Bone marrow (tissue), 2 donors: ENCODE results near the gene CUX1.

ENCODE experiments used
- DNase-seq, 2 donors: peaks; one replicate each; lab custom pipeline; 2025; lab: John Stamatoyannopoulos, UW

The CUX1 gene

GRCh38 chr7:101957744-101958525, 140.5 kb downstream of the CUX1 start:
- DNase-seq: no peak

DNA sequence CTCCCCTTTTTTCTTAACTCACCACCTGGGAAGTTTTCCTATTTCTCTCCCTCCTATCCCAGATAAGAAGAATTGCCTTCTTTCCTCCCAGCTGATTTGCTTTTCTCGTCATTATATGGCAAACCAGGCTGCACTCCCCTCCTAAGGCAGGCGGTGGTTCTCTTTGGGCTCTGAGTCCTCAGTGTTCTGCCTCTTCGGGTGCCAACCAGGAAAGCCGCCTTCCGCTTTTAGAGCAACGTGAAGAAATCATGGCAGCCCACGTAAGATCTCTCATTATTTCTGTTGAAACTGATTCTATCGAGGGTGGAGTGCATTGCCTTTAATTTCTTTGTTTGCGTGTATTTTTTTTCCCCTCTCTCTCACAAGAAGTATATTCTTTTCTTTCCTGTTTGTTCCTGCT, 141.9 kb downstream of the CUX1 start:
- DNase-seq: no peak

GRCh38 chr7:101959829-101960228, 142.4 kb downstream of the CUX1 start:
- DNase-seq: no peak

- no peak for DNase-seq
Observed at GRCh38 chr7:101960323-101960722, 142.9 kb downstream of the CUX1 start.

GRCh38 chr7:101960985-101961708, 143.7 kb downstream of the CUX1 start:
- no peak for DNase-seq

DNA sequence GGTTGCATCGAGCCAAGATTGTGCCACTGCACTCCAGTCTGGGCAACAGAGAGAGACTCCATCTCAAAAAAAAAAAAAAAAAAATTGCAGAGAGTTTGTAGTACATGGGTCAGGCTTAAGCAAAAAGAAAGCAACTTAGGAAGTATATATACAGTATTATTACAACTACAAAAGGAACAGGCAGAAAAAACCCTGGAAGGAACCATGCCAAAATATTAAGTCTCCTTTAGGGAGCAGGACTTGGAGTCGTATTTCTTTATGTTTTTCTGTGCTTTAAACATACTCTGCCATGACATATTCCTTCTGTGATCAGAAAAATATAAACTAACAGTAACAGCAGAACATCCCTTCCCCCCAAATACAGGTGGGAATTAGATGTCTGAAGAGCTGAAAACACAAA, 144.4 kb downstream of the CUX1 start:
- no peak for DNase-seq

DNA sequence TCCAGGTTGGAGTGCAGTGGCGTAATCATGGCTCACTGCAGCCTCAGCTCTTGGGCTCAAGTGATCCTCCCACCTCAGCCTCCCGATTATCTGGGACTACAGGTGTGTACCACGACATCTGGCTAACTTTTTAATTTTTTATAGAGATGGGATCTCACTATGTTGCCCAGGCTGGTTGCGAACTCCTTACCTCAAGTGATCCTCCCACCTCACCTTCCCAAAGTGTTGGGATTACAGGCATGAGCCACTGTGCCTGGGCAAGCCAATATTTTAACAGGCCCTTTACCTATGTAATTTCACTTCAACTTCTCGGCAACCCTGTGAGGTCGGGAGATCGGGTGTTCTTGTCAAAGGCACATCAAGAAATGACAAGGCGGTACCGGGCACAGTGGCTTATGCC, 146.3 kb downstream of the CUX1 start:
- no peak for DNase-seq

DNA sequence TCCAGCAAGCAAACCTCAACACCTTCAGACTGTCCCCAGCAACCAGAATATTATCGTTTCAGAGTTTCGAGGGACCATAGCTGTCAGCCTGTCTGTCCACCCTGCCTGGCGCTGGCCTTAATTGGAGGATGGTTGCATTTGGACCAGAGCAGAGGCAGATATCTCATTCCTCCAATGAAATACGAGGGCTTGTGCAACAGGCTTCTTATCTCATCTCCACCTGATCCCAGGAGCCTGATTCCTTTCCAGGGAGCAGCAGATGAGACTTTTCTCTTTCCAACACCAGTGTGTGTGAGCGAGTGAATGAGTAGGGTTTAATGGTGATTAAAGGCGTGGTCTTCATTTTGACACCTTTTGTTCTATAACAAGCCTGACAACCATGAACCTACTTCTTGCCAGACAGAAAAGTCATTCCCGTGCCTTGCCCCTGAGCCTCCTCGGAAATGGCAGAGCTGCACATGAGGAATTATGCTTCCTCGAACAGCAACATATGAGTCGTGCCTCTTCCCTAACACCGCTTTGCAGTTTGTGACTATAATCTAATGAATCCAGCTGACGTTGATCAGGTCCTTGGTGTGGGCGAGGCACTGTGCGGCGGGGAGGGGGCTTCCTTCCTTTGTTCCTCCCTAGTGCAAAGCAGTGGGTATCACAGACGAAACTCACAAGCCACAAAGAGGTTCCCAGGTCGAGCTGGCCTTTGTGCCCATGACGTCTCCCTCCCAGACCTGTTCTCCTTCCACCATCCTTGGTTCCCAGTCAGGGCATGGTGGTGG, 147.4 kb downstream of the CUX1 start:
- DNase-seq: no peak

DNA sequence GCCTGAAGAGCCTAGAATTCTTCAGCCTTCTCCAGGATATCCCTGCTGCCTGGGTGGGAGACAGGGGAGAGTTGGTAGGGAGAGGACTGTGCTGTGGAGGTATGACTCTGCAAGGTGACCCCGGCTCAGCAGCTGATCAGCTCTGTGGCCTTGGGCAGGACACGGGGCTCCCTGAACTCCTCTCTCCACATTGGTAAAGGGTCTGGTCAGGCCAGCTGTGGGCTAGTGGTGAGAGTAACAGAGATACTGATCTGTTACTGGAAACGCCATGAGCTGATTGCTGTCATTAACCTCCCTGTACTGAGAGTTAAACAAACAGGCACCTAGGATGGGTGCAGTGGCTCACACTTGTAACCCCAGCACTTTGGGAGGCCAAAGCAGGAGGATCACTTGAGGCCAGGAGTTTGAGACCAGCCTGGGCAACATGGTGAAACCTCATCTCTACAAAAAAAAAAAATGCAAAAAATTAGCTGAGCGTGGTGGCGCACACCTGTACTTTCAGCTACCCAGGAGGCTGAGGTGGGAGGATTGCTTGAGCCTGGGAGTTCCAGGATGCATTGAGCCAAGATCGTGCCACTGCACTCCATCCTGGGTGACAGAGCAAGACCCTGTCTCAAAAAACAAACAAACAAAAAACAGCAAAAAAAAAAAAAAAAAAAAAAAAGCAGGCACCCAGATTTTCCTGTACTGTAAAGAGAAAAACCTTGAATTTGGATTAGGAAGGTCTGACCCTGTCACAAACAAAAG, 151.5 kb downstream of the CUX1 start:
- no peak for DNase-seq

DNA sequence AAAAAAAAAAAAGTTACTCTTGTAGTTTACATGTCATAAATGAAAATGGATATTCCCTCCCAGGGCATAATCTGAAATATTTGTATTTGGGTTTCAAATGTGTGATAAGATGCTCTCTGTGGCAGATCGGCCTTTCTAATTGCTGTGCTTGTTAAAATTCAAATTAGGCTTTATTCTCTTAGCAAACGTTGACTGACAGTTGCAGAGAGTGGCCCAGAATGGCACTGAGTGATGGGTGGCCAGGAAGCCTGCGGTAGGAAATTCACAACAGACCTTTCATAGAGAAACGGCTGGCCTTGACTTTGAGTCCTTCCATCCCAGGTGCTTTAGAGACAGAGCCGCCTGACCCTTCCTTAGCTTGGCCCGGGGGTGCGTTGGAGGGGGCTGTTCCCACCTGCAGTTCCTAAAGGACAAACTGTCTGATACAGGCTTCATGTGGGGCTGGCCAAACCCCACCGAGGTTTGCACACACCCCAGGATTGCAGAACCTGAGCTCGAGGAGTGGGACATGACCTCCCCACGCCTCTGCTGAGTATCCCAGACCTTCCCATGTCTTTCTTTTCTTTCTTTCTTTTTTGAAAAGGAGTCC, 152.7 kb downstream of the CUX1 start:
- no peak for DNase-seq

GRCh38 chr7:101970801-101971200, 153.4 kb downstream of the CUX1 start:
- no peak for DNase-seq

- DNase-seq: no peak
Observed at GRCh38 chr7:101971457-101971856, 154.0 kb downstream of the CUX1 start.

DNA sequence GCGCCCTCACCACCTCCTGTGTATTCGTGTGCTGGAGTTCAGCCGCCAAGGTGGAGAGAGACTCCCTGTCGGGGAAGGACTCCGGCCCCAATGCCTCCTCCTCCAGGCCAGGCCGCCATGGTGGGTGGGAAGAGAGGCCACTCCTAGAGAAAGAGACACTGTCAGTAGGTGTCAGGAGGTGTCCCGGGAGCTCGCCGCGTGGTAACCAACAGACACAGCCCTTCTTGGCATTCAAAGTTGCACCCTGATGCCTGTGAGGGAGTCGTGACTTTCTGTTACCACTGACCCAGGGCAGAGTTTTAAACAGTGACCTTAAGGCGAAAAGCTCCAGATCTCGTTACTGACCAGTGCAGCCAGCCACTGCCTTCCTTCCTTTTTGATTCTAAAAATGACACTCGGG, 155.2 kb downstream of the CUX1 start:
- no peak for DNase-seq

DNA sequence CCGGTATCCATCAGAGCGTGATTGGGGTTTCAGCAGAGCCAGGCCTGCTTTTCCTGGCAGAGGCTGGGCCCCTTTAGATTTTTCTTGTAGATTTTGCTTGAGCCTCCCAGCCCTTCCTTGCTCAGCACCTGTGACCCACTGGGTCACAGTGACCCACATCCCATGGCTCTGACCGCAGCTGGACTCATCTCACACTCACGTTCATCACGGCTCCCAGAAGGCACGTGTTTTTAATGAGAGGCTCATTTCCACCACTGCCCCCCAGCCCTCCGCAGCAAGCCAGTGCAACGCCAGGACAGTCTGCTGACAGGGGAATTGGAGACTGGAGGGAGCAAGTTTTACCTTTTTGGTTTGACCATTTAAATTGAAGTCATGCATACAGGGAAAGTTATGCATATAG, 155.7 kb downstream of the CUX1 start:
- DNase-seq: no peak

- no peak for DNase-seq
Observed at GRCh38 chr7:101974393-101974792, 157.0 kb downstream of the CUX1 start.

- no peak for DNase-seq
Observed at GRCh38 chr7:101975046-101975445, 157.6 kb downstream of the CUX1 start.

DNA sequence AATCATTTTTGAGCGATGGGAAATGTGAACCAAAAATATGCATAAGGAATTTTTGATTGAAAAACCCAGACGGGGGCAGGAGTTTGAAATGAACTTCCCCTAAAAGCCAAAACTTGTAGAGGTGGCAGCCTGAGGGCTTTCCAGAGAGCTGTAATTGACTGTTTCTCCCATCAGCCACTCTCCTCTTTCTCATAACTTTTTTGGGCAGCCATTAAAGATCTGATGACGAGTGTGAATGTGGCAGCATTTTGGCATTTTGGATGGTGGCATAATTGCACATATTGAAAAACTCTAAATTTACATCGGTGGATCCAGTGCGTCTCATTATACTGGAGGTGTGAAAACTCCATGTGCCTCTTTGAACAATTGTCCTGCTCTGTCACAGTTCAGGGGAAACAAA, 159.0 kb downstream of the CUX1 start:
- no peak for DNase-seq

- no peak for DNase-seq
Observed at GRCh38 chr7:101977249-101977648, 159.8 kb downstream of the CUX1 start.

DNA sequence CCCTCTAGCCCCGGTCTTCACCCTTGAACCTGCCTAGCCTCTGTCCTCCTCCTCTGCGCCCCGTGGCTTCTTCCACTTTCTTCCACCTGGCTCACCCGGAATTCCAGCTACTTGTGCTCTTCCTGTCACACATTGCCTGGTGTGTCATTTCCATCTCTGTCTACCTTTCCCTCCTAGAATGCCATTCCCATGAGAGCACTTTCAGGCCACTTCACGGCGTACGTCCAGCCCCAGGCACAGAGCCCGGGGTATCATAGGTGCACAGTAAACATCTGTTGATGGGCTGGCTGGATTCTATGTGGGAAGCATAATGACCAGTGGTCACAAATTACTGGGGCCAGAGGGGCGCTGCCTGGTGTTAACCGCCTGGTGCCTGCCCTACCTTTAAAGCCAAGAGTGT, 161.3 kb downstream of the CUX1 start:
- no peak for DNase-seq

DNA sequence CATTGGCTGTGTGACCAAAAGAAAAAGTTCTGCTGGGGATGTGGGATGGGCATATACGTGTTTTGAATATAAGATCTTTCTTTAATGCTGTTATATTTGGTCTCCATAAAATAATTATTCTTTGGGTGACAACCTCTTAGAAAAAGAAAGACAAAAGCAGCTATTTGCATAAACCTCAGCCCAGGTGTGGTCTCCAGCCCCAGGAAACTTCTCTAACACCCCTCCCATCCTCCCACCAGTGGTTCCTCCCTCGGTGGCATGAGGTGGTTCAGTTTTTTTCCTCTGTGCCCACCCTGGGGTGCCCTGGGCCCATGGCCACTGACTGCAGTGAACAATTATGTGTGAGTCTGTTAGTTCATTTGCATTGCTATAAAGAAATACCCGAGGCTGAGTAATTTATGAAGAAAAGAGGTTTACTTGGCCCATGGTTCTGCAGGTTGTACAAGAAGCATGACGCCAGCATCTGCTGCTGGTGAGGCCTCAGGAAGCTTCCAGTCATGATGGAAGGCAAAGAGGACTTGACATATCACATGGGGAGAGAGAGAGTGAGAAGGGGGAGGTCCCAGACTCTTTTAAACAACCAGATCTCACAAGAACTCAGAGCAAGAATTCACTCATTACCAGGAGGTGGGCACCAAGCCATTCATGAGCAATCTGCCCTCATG, 165.9 kb downstream of the CUX1 start:
- no peak for DNase-seq
